ENCODE data around the gene RCAN1.

DNA sequence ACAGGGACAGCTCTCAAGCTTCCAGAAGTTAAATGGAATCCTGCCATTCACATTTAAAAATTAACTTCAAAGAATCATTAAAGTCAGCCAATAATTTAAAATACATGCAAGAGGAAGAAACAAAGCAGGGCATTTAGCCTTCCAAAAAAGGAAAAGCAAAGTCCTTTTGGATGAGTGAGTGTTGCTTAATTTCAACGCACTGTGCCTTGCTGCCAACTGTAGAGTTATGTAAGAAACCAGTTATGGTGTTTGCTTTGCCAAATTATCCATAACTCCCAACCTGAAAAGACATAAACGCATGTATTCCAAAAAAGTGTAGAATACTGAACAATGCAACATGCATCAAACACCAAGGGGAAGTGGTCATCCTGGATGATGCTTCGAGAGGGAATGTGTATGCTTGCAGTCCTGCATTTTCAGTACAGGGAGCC is 86.8 kb downstream of the RCAN1 start:
- TF ChIP-seq, protein P1, sequence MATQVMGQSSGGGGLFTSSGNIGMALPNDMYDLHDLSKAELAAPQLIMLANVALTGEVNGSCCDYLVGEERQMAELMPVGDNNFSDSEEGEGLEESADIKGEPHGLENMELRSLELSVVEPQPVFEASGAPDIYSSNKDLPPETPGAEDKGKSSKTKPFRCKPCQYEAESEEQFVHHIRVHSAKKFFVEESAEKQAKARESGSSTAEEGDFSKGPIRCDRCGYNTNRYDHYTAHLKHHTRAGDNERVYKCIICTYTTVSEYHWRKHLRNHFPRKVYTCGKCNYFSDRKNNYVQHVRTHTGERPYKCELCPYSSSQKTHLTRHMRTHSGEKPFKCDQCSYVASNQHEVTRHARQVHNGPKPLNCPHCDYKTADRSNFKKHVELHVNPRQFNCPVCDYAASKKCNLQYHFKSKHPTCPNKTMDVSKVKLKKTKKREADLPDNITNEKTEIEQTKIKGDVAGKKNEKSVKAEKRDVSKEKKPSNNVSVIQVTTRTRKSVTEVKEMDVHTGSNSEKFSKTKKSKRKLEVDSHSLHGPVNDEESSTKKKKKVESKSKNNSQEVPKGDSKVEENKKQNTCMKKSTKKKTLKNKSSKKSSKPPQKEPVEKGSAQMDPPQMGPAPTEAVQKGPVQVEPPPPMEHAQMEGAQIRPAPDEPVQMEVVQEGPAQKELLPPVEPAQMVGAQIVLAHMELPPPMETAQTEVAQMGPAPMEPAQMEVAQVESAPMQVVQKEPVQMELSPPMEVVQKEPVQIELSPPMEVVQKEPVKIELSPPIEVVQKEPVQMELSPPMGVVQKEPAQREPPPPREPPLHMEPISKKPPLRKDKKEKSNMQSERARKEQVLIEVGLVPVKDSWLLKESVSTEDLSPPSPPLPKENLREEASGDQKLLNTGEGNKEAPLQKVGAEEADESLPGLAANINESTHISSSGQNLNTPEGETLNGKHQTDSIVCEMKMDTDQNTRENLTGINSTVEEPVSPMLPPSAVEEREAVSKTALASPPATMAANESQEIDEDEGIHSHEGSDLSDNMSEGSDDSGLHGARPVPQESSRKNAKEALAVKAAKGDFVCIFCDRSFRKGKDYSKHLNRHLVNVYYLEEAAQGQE (IDR thresholded peaks at IDR 0.05; ENCODE audit: low read depth) = no peak
- TF ChIP-seq SP1 (IDR thresholded peaks at IDR 0.05; ENCODE audit: low read depth) = no peak
- TF ChIP-seq POLR2A (IDR thresholded peaks at IDR 0.05; ENCODE audit: borderline replicate concordance, extremely low read depth, insufficient read depth, insufficient read length) = no peak
- TF ChIP-seq, protein P2, sequence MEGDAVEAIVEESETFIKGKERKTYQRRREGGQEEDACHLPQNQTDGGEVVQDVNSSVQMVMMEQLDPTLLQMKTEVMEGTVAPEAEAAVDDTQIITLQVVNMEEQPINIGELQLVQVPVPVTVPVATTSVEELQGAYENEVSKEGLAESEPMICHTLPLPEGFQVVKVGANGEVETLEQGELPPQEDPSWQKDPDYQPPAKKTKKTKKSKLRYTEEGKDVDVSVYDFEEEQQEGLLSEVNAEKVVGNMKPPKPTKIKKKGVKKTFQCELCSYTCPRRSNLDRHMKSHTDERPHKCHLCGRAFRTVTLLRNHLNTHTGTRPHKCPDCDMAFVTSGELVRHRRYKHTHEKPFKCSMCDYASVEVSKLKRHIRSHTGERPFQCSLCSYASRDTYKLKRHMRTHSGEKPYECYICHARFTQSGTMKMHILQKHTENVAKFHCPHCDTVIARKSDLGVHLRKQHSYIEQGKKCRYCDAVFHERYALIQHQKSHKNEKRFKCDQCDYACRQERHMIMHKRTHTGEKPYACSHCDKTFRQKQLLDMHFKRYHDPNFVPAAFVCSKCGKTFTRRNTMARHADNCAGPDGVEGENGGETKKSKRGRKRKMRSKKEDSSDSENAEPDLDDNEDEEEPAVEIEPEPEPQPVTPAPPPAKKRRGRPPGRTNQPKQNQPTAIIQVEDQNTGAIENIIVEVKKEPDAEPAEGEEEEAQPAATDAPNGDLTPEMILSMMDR (IDR thresholded peaks at IDR 0.05 in 2 of 3, conservative IDR thresholded peaks at IDR 0.05 in 1 of 3; ENCODE audit: borderline replicate concordance in 1 of 3, insufficient read depth in 1 of 3, low read depth in 2 of 3, low read length in 2 of 3) = no peak
- no peak for TF ChIP-seq RAD21 (IDR thresholded peaks at IDR 0.05; ENCODE audit: low read depth)
- TF ChIP-seq EZH2 (IDR thresholded peaks at IDR 0.05) = no peak
- TF ChIP-seq ZNF274 (IDR thresholded peaks at IDR 0.05; ENCODE audit: low read depth, low read length) = no peak
- TF ChIP-seq YY1 (IDR thresholded peaks at IDR 0.05; ENCODE audit: extremely low read depth, insufficient replicate concordance, low read depth, low read length) = no peak
- TF ChIP-seq TCF7L2 (IDR thresholded peaks at IDR 0.05; ENCODE audit: borderline replicate concordance, extremely low read depth, insufficient read depth, insufficient read length) = no peak
- TF ChIP-seq CEBPB (IDR thresholded peaks at IDR 0.05; ENCODE audit: low read depth) = no peak
